Endothelial cell of umbilical vein (primary cell): Measurements from ENCODE around the gene SCG2. TPM values are rescaled to one million over a fixed set of nuclear protein-coding genes. Genes with fewer than 3 reads are reported as not detected.

ENCODE experiments used
- BruUV-seq: library from RNA; stranded (reverse); fragments of 400-500 nt; replicated peaks from 2 replicates; lab custom pipeline; 2021; lab: Mats Ljungman, UMichigan
- CTCF ChIA-PET: fragments of 300-600, 350-600 bp; sonication (Branson Sonifier 250); formaldehyde crosslinking; loops from one replicate; lab custom pipeline; 2021; ENCODE audit warnings: antibody characterized with exemption, inconsistent platforms; lab: Charles Lee
- POLR2A ChIA-PET: fragments of 300-600, 350-600 bp; sonication (Branson Sonifier 250); formaldehyde crosslinking; loops from one replicate; lab custom pipeline; 2021; ENCODE audit warnings: antibody characterized with exemption, inconsistent platforms; lab: Charles Lee
- DNase-seq: peaks from one replicate; pipeline ENCODE4 v3.0.0-alpha.2; 2011; ENCODE audit warnings: low read depth, low spot score
- FAIRE-seq: peaks from 2 replicates; lab custom pipeline; 2011; peaks lifted over from hg19 to GRCh38; lab: Jason Lieb, UNC
- H2AFZ ChIP-seq: 2 replicates; pipeline ENCODE4 v1.6.0; 2012; ENCODE audit warnings: low read depth, low read length, control low read depth, inconsistent platforms
- H3K27ac ChIP-seq: 2 replicates; pipeline ENCODE4 v1.5.1; 2011; ENCODE audit warnings: low read depth, mild to moderate bottlenecking, control low read depth, low read length, moderate library complexity; ENCODE audit not compliant: insufficient read depth
- H3K27me3 ChIP-seq, 2 experiments: 2 replicates each; pipeline versions ENCODE4 v1.6.0 to v1.6.1; 2011; ENCODE audit warnings: low read length in 2 of 2, mixed read lengths in 1 of 2; ENCODE audit not compliant: control insufficient read depth in 2 of 2, insufficient read depth in 2 of 2
- H3K36me3 ChIP-seq, 2 experiments: 2 replicates in 1 of 2; 3 replicates in 1 of 2; pipeline ENCODE4 v1.5.1; 2011; ENCODE audit warnings: low read length in 2 of 2, mild to moderate bottlenecking in 1 of 2, moderate library complexity in 1 of 2; ENCODE audit not compliant: control insufficient read depth in 2 of 2, insufficient read depth in 2 of 2; ENCODE audit errors: extremely low read depth in 1 of 2
- H3K4me1 ChIP-seq: 3 replicates; pipeline ENCODE4 v1.5.1; 2011; ENCODE audit warnings: mild to moderate bottlenecking, low read length; ENCODE audit not compliant: control insufficient read depth, insufficient read depth; ENCODE audit errors: extremely low read depth
- H3K4me2 ChIP-seq: 2 replicates; pipeline ENCODE4 v1.6.1; 2011; ENCODE audit warnings: low read length, control low read depth, mixed read lengths; ENCODE audit not compliant: insufficient read depth
- H3K4me3 ChIP-seq, 3 experiments: fragments of 200-600 bp in 1 of 3; sonication (generic), shearing (Covaris generic) in 1 of 3; replicated peaks in 1 of 3; 2 replicates each; pipeline ENCODE4 v1.5.1; 2011 to 2016; ENCODE audit warnings: control low read depth in 3 of 3, low read length in 3 of 3, mild to moderate bottlenecking in 2 of 3, inconsistent platforms in 1 of 3, low read depth in 1 of 3, moderate library complexity in 1 of 3; ENCODE audit not compliant: insufficient read depth in 1 of 3
- H3K79me2 ChIP-seq: 2 replicates; pipeline ENCODE4 v1.6.0; 2012; ENCODE audit warnings: low read length, inconsistent platforms; ENCODE audit not compliant: control insufficient read depth, insufficient read depth
- H3K9ac ChIP-seq: replicated peaks from 2 replicates; pipeline ENCODE3; 2011; ENCODE audit warnings: low read length, control low read depth; ENCODE audit not compliant: insufficient read depth; ENCODE audit errors: extremely low read depth
- H3K9me1 ChIP-seq: replicated peaks from 3 replicates; pipeline ENCODE4 v1.6.0; 2011; ENCODE audit warnings: mild to moderate bottlenecking, low read length; ENCODE audit not compliant: control insufficient read depth, insufficient read depth; ENCODE audit errors: extremely low read depth
- H3K9me3 ChIP-seq: replicated peaks from 2 replicates; pipeline ENCODE4 v1.5.1; 2012; ENCODE audit warnings: low read length, inconsistent platforms; ENCODE audit not compliant: control insufficient read depth, insufficient read depth
- H4K20me1 ChIP-seq: replicated peaks from 2 replicates; pipeline ENCODE3; 2011; ENCODE audit warnings: mild to moderate bottlenecking, low read length; ENCODE audit not compliant: control insufficient read depth, insufficient read depth; ENCODE audit errors: extremely low read depth
- EZH2 ChIP-seq: IDR thresholded peaks from 2 replicates; pipeline ENCODE4 v1.6.1; 2012; ENCODE audit warnings: borderline replicate concordance, low read depth, mild to moderate bottlenecking, moderate library complexity, low read length, inconsistent platforms; ENCODE audit not compliant: severe bottlenecking
- FOS ChIP-seq: IDR thresholded peaks from 2 replicates; pipeline ENCODE4 v1.6.1; 2011; ENCODE audit warnings: mild to moderate bottlenecking, low read length, moderate library complexity, borderline replicate concordance; ENCODE audit not compliant: insufficient read depth
- GATA2 ChIP-seq: IDR thresholded peaks from 2 replicates; pipeline ENCODE4 v1.7.0; 2011; ENCODE audit warnings: low read depth, mild to moderate bottlenecking, moderate library complexity, mixed read lengths, low read length; ENCODE audit not compliant: insufficient read length, insufficient read depth
- JUN ChIP-seq: IDR thresholded peaks from 2 replicates; pipeline ENCODE4 v1.6.1; 2011; ENCODE audit warnings: borderline replicate concordance, low read depth; ENCODE audit not compliant: insufficient read length, insufficient read depth
- MAX ChIP-seq: IDR thresholded peaks from 2 replicates; pipeline ENCODE4 v1.6.1; 2011; ENCODE audit not compliant: insufficient read depth, insufficient read length
- MYC ChIP-seq: IDR thresholded peaks from one replicate; pipeline ENCODE4 v1.6.1; 2011; ENCODE audit warnings: mild to moderate bottlenecking, low read depth, low read length
- POLR2A ChIP-seq: IDR thresholded peaks from 2 replicates; pipeline ENCODE4 v1.6.1; 2012; ENCODE audit warnings: low read depth, mild to moderate bottlenecking, control low read depth, low read length
- POLR2AphosphoS5 ChIP-seq: IDR thresholded peaks from 2 replicates; pipeline ENCODE4 v1.6.1; 2012; ENCODE audit warnings: low read depth, mild to moderate bottlenecking, control low read depth, low read length, moderate library complexity; ENCODE audit not compliant: insufficient read depth
- dilution Hi-C: fragments of 300-500 bp; cut with MboI; formaldehyde crosslinking; loops from one replicate; pipeline ENCODE4 v1.15.0; 2019; ENCODE audit warnings: low sequenced_read_pairs; ENCODE audit not compliant: extremely low pct_ligation_motif_present
- intact Hi-C: fragments of 100-400 bp; cut with micrococcal nuclease; formaldehyde crosslinking; loops from one replicate; pipeline ENCODE4 v1.10.0; 2022
- polyA plus RNA-seq, 4 experiments: library from polyadenylated mRNA; depleted of rRNA in 3 of 4; stranded (reverse) in 3 of 4; unstranded in 1 of 4; fragments of >200 nt; gene quantifications; 2 replicates each; pipeline versions ENCODE4 v1.2.1 to v1.2.3, GENCODE V29; 2011 to 2012; ENCODE audit warnings: missing spikeins in 1 of 4
- total RNA-seq: library from RNA; stranded (reverse); gene quantifications from 2 replicates; pipeline ENCODE4 v1.2.3, GENCODE V29; 2021
- TF ChIP-seq, protein P1 (sequence below), 2 donors: IDR thresholded peaks; 1 replicate in 1 of 2; 2 replicates in 1 of 2; pipeline ENCODE4 v1.5.1; 2011; ENCODE audit warnings: low read length in 2 of 2, mild to moderate bottlenecking in 2 of 2, moderate library complexity in 2 of 2, control low read depth in 1 of 2, inconsistent platforms in 1 of 2, low read depth in 1 of 2; ENCODE audit not compliant: insufficient read depth in 1 of 2; ENCODE audit errors: extremely low read depth in 1 of 2

The SCG2 gene
- total and polyA plus RNA-seq, 2 donors (not counting 3 experiments of a cell fraction or from before 2014, with no cell fraction given), result not detected

GRCh38 chr2:223586261-223586660, 15.9 kb downstream of the SCG2 start:
- BruUV-seq, result no TSS peak
- ChIA-PET POLR2A (no interaction called here), CTCF (interaction anchor here (1.0 kb wide), 1 partner anchor 15 kb away, joined by 3 read pairs; no protein-coding TSS in a partner anchor)
- no peaks in the 10 kb centered on the region for H3K9me3 ChIP-seq
- H3K4me3 ChIP-seq, result no peak overlapping the region
- intact Hi-C loops, result no loop called here
- H3K36me3 ChIP-seq, result no peaks in the 10 kb centered on the region
- peaks cover 0 to 5% of the 10 kb centered on the region in 2 experiments for H3K27me3 ChIP-seq
- no peak for TF ChIP-seq GATA2
- TF ChIP-seq JUN, result no peak
- no peak for TF ChIP-seq FOS
- TF ChIP-seq POLR2AphosphoS5, result no peak
- TF ChIP-seq EZH2, result no peak
- no peak for TF ChIP-seq POLR2A
- TF ChIP-seq, protein P1, sequence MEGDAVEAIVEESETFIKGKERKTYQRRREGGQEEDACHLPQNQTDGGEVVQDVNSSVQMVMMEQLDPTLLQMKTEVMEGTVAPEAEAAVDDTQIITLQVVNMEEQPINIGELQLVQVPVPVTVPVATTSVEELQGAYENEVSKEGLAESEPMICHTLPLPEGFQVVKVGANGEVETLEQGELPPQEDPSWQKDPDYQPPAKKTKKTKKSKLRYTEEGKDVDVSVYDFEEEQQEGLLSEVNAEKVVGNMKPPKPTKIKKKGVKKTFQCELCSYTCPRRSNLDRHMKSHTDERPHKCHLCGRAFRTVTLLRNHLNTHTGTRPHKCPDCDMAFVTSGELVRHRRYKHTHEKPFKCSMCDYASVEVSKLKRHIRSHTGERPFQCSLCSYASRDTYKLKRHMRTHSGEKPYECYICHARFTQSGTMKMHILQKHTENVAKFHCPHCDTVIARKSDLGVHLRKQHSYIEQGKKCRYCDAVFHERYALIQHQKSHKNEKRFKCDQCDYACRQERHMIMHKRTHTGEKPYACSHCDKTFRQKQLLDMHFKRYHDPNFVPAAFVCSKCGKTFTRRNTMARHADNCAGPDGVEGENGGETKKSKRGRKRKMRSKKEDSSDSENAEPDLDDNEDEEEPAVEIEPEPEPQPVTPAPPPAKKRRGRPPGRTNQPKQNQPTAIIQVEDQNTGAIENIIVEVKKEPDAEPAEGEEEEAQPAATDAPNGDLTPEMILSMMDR (IDR thresholded peaks at IDR 0.05; ENCODE audit: extremely low read depth in 1 of 2, insufficient read depth in 1 of 2, low read depth in 1 of 2, low read length in 2 of 2), result no peak
- no peak for TF ChIP-seq MAX
- TF ChIP-seq MYC, result no peak
- no peak overlapping the region for H3K9ac ChIP-seq
- H3K79me2 ChIP-seq, result no peaks in the 10 kb centered on the region
- no peaks in the 10 kb centered on the region for H3K9me1 ChIP-seq
- no peak for DNase-seq
- dilution Hi-C loops, result no loop called here
- H3K4me2 ChIP-seq, result no peak overlapping the region
- no peak overlapping the region for H3K27ac ChIP-seq
- H4K20me1 ChIP-seq, result no peaks in the 10 kb centered on the region
- no peak overlapping the region for H2AFZ ChIP-seq
- H3K4me1 ChIP-seq, result peaks cover 3% of the 10 kb centered on the region
- FAIRE-seq, result no peak
